Measurements from ENCODE around the gene PPARGC1A. TPM values are rescaled to one million over a fixed set of nuclear protein-coding genes. Genes with fewer than 3 reads are reported as not detected.
A peak's percentile ranks its signal among the peaks of the same experiment; 100 is the strongest.

PPARGC1A gene
- total and polyA plus RNA-seq, 7 donors = 2.0 to 8.6 (median 4.7) TPM

- peak overlapping the region in 1 of 4 donors; percentile 44 for H3K27ac ChIP-seq
- 90 to 93% methylated on average over 11 of the region's 11 CpGs for WGBS, 2 donors
- no peaks in the 10 kb centered on the region for H3K9me3 ChIP-seq
- H3K4me1 ChIP-seq = peaks cover 0 to 22% (median 0%) of the 10 kb centered on the region in 4 donors
- intact Hi-C loops (cut with DNase I) = no loop called here
- no peak overlapping the region for H3K4me3 ChIP-seq
- H3K36me3 ChIP-seq = no peaks in the 10 kb centered on the region
- TF ChIP-seq POLR2A (IDR thresholded peaks at IDR 0.05) (no peak), EP300 (IDR thresholded peaks at IDR 0.05) (no peak), CTCF (IDR thresholded peaks at IDR 0.05) (no peak), POLR2AphosphoS5 (IDR thresholded peaks at IDR 0.05) (no peak)
- DNase-seq = no peak
- no peaks in the 10 kb centered on the region for H3K27me3 ChIP-seq
Observed at GRCh38 chr4:23866450-23867075, 23.3 kb downstream of the PPARGC1A start.

- TF ChIP-seq POLR2A (IDR thresholded peaks at IDR 0.05) = no peak
- no peak for TF ChIP-seq EP300 (IDR thresholded peaks at IDR 0.05)
- TF ChIP-seq CTCF (IDR thresholded peaks at IDR 0.05) = no peak
- TF ChIP-seq POLR2AphosphoS5 (IDR thresholded peaks at IDR 0.05) = no peak
- no peaks in the 10 kb centered on the region for H3K27me3 ChIP-seq
- H3K9me3 ChIP-seq = no peaks in the 10 kb centered on the region
- H3K27ac ChIP-seq = no peak overlapping the region
- peaks cover 0 to 21% (median 0%) of the 10 kb centered on the region in 4 donors for H3K4me1 ChIP-seq
- DNase-seq = no peak
- no peak overlapping the region for H3K4me3 ChIP-seq
- WGBS, 2 donors = 87 to 90% methylated on average over 1 of the region's 1 CpG
- no peaks in the 10 kb centered on the region for H3K36me3 ChIP-seq
- intact Hi-C loops (cut with DNase I) = no loop called here
Observed at GRCh38 chr4:23861897-23862296, 27.9 kb downstream of the PPARGC1A start.

GRCh38 chr4:23860919-23861318, 28.9 kb downstream of the PPARGC1A start:
- Histone ChIP-seq H3K9me3 (no peaks in the 10 kb centered on the region), H3K4me3 (no peak overlapping the region), H3K36me3 (no peaks in the 10 kb centered on the region), H3K27me3 (no peaks in the 10 kb centered on the region), H3K27ac (no peak overlapping the region), H3K4me1 (peaks cover 0 to 17% (median 2%) of the 10 kb centered on the region in 4 donors)
- no peak for DNase-seq
- intact Hi-C loops (cut with DNase I) = no loop called here
- TF ChIP-seq POLR2AphosphoS5 (IDR thresholded peaks at IDR 0.05) (no peak), POLR2A (IDR thresholded peaks at IDR 0.05) (no peak), CTCF (IDR thresholded peaks at IDR 0.05) (no peak), EP300 (IDR thresholded peaks at IDR 0.05) (no peak)
- 45 to 74% methylated on average over 3 of the region's 3 CpGs for WGBS, 2 donors

DNA sequence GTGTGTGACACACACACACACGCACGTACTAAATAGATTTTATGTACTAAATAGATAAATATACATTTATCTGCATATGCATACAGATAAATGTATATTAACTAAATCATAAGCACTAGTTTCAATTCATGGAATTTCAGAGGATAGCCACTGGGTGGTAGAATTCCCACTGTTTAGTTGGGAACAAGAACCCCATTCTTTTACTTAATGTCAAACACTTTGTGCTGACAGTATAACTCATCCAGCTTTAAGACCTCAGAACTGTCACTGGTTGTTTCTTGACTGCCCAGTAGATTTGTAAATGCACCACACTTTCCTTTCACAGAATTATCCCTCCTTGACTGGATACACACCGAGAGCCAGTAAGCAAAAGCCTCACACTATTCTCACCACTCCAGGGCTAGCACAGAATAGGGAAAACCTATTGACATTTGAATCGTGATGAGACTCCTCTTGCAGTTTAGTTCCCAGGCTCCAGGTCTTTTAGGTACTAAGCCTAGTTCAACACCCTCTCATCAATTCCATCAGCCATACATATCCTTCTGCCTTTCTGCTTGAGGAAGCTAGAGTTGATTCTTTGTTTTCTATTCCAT, 32.4 kb downstream of the PPARGC1A start:
- Histone ChIP-seq H3K4me3 (no peak overlapping the region), H3K4me1 (peaks cover 0 to 13% (median 2%) of the 10 kb centered on the region in 4 donors), H3K36me3 (no peaks in the 10 kb centered on the region), H3K27ac (no peak overlapping the region), H3K9me3 (no peaks in the 10 kb centered on the region), H3K27me3 (no peaks in the 10 kb centered on the region)
- DNase-seq = no peak
- TF ChIP-seq CTCF (IDR thresholded peaks at IDR 0.05) = peak in 3 of 4 experiments; percentile 9 to 24 (median 21)
- TF ChIP-seq EP300 (IDR thresholded peaks at IDR 0.05) = no peak
- intact Hi-C loops (cut with DNase I) = no loop called here
- WGBS, 2 donors = 40 to 66% methylated on average over 4 of the region's 4 CpGs
